Measurements from ENCODE around the gene SDK2. TPM values are rescaled to one million over a fixed set of nuclear protein-coding genes. Genes with fewer than 3 reads are reported as not detected.

Gene SDK2
- polyA plus RNA-seq, 3 donors, result 0.01 TPM; not detected in 2

DNA sequence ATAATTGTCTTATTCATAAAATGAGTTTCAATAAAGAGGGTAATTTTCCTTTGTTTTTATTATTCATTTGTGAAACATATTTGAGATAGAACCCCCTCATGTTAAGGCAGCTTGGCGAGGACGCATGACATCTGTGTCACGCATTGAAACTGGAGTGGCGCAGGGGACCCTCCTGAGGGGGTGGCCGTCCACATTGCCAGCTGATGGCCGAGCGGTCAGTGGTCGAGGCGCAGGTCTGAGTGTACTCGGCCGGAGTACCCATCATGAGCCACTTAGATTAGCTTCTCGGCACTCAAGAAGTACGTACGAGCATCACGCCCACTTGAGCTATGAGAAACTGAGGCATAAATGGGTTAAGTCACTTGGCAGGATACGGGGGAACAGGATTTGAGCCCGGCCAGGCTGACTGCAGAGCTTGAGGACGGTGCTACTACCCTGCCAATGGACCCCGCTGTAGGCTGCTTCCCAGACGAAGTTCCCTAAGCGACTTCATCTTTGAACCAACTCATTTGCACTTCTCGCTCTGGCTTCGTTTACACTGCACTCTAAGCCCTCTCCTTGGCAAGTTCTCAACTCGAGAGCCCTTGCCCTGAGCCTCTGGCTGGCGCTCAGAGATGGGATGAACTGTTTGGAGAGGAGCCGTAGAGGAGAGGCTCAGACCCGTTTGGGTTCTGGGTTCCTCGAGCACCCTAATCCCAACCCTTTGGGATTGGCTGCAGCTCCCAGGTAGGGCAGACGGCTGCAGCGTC is 91.8 kb downstream of the SDK2 start:
- no peaks in the 10 kb centered on the region for H3K27me3 ChIP-seq (ENCODE audit: control insufficient read depth in 2 of 2, insufficient read depth in 2 of 2, low read length in 2 of 2)
- H3K4me1 Mint-ChIP-seq, result peaks cover 30% of the 10 kb centered on the region
- no peak for DNase-seq
- peaks cover 3 to 12% (median 7%) of the 10 kb centered on the region in 7 donors for H3K9me3 Mint-ChIP-seq
- no peaks in the 10 kb centered on the region for H3K9me3 ChIP-seq (replicated peaks in 1 of 2; ENCODE audit: control insufficient read depth in 1 of 2, insufficient read depth in 1 of 2, low read length in 2 of 2)
- H2AFZ ChIP-seq (ENCODE audit: insufficient read depth, low read depth, low read length, poor library complexity, severe bottlenecking), result peak overlapping the region; percentile 67
- H3K9ac ChIP-seq (ENCODE audit: insufficient read depth, low read length, poor library complexity, severe bottlenecking), result no peak overlapping the region
- intact Hi-C loops (cut with micrococcal nuclease), result no loop called here
- H3K27ac Mint-ChIP-seq, result no peak overlapping the region
- WGBS (ENCODE audit: insufficient coverage), result 91% methylated on average over 26 of the region's 30 CpGs
- no peaks in the 10 kb centered on the region for H3K79me2 ChIP-seq (ENCODE audit: insufficient read depth, low read length)
- H3K36me3 Mint-ChIP-seq, result no peaks in the 10 kb centered on the region
- H3K4me3 Mint-ChIP-seq, result peak overlapping the region in 1 of 2 donors; percentile 91
- TF ChIP-seq, protein P1, sequence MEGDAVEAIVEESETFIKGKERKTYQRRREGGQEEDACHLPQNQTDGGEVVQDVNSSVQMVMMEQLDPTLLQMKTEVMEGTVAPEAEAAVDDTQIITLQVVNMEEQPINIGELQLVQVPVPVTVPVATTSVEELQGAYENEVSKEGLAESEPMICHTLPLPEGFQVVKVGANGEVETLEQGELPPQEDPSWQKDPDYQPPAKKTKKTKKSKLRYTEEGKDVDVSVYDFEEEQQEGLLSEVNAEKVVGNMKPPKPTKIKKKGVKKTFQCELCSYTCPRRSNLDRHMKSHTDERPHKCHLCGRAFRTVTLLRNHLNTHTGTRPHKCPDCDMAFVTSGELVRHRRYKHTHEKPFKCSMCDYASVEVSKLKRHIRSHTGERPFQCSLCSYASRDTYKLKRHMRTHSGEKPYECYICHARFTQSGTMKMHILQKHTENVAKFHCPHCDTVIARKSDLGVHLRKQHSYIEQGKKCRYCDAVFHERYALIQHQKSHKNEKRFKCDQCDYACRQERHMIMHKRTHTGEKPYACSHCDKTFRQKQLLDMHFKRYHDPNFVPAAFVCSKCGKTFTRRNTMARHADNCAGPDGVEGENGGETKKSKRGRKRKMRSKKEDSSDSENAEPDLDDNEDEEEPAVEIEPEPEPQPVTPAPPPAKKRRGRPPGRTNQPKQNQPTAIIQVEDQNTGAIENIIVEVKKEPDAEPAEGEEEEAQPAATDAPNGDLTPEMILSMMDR (IDR thresholded peaks at IDR 0.05), result no peak
- no peak overlapping the region for H3K27ac ChIP-seq (ENCODE audit: low read depth in 1 of 2, low read length in 2 of 2)
- peak overlapping the region; percentile 47 for H3K4me2 ChIP-seq (replicated peaks; ENCODE audit: extremely low read depth, low read length, poor library complexity, severe bottlenecking)
- peaks cover 9 to 12% (median 11%) of the 10 kb centered on the region in 3 donors for H3K27me3 Mint-ChIP-seq (ENCODE audit: low read depth in 3 of 3)
- H4K20me1 ChIP-seq (ENCODE audit: insufficient read depth, low read length), result no peaks in the 10 kb centered on the region
- H3K4me1 ChIP-seq (ENCODE audit: control insufficient read depth in 1 of 2, insufficient read depth in 2 of 2, low read length in 2 of 2), result peaks cover 16 to 29% of the 10 kb centered on the region in 2 donors
- no peaks in the 10 kb centered on the region for H3K36me3 ChIP-seq (replicated peaks in 1 of 2; ENCODE audit: control insufficient read depth in 1 of 2, insufficient read depth in 2 of 2, low read length in 2 of 2)
- H3K4me3 ChIP-seq (replicated peaks in 1 of 3; ENCODE audit: low read depth in 2 of 3, low read length in 3 of 3), result peak overlapping the region in 1 of 3 experiments; percentile 54

DNA sequence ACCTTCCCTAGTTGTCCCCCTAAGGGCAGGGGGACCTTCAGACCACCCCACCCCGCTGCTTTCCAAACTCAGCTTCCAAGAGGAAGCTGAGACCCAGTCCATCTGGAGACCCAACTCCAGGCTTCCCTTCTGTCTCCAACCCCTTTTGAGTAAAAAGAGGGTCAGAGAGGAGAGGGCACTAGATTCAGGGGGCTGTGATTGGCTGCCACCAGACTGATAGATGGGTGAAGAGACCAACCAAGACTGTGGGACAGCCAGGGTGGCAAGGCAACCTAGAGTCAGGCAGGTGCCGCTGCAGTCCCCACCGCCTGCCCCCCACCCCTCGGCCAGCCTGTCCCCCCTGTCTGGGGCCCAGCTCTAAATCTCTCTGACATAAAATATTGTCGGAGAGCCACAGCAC is 92.5 kb downstream of the SDK2 start:
- no peaks in the 10 kb centered on the region for H3K9me3 ChIP-seq (replicated peaks in 1 of 2; ENCODE audit: control insufficient read depth in 1 of 2, insufficient read depth in 1 of 2, low read length in 2 of 2)
- intact Hi-C loops (cut with micrococcal nuclease), result no loop called here
- no peaks in the 10 kb centered on the region for H3K79me2 ChIP-seq (ENCODE audit: insufficient read depth, low read length)
- no peaks in the 10 kb centered on the region for H4K20me1 ChIP-seq (ENCODE audit: insufficient read depth, low read length)
- no peak for DNase-seq
- peaks cover 37% of the 10 kb centered on the region for H3K4me1 Mint-ChIP-seq
- peak overlapping the region; percentile 47 for H3K4me2 ChIP-seq (replicated peaks; ENCODE audit: extremely low read depth, low read length, poor library complexity, severe bottlenecking)
- H3K27ac ChIP-seq (ENCODE audit: low read depth in 1 of 2, low read length in 2 of 2), result no peak overlapping the region
- H3K4me3 ChIP-seq (replicated peaks in 1 of 3; ENCODE audit: low read depth in 2 of 3, low read length in 3 of 3), result peak overlapping the region in 1 of 3 experiments; percentile 54
- peaks cover 3 to 15% (median 9%) of the 10 kb centered on the region in 7 donors for H3K9me3 Mint-ChIP-seq
- peak overlapping the region in 3 of 7 donors; percentile 15 to 64 (median 58) for H3K27ac Mint-ChIP-seq
- no peaks in the 10 kb centered on the region for H3K36me3 ChIP-seq (replicated peaks in 1 of 2; ENCODE audit: control insufficient read depth in 1 of 2, insufficient read depth in 2 of 2, low read length in 2 of 2)
- peak overlapping the region; percentile 67 for H2AFZ ChIP-seq (ENCODE audit: insufficient read depth, low read depth, low read length, poor library complexity, severe bottlenecking)
- H3K4me3 Mint-ChIP-seq, result peak overlapping the region; percentile 79 to 91
- peaks cover 7 to 12% (median 11%) of the 10 kb centered on the region in 3 donors for H3K27me3 Mint-ChIP-seq (ENCODE audit: low read depth in 3 of 3)
- H3K4me1 ChIP-seq (ENCODE audit: control insufficient read depth in 1 of 2, insufficient read depth in 2 of 2, low read length in 2 of 2), result peaks cover 23 to 36% of the 10 kb centered on the region in 2 donors
- H3K36me3 Mint-ChIP-seq, result no peaks in the 10 kb centered on the region
- no peaks in the 10 kb centered on the region for H3K27me3 ChIP-seq (ENCODE audit: control insufficient read depth in 2 of 2, insufficient read depth in 2 of 2, low read length in 2 of 2)
- 0% methylated on average over 4 of the region's 5 CpGs for WGBS (ENCODE audit: insufficient coverage)
- H3K9ac ChIP-seq (ENCODE audit: insufficient read depth, low read length, poor library complexity, severe bottlenecking), result no peak overlapping the region
- TF ChIP-seq, protein P1 (IDR thresholded peaks at IDR 0.05), result no peak
